GM11168 (cell line): ENCODE results near the gene DSC2.
"Not testable (repeated sequence)": the region's sequence is repeated elsewhere in the genome, so short reads cannot be mapped to it uniquely, and the experiment has no call there.

Source experiments
- in situ Hi-C: fragments of 300-500 bp; cut with MboI; formaldehyde crosslinking; loops from one replicate; pipeline ENCODE4 v1.12.0; 2022; ENCODE audit warnings: low sequenced_read_pairs; ENCODE audit not compliant: unreplicated experiment

DSC2 gene

GRCh38 chr18:31046916-31047315 is 55.3 kb downstream of the DSC2 start:
- in situ Hi-C loops = no loop called here

GRCh38 chr18:31045599-31045998 is 56.6 kb downstream of the DSC2 start:
- in situ Hi-C loops = no loop called here

GRCh38 chr18:31044926-31045325 is 57.3 kb downstream of the DSC2 start:
- in situ Hi-C loops = no loop called here

GRCh38 chr18:31043709-31044108 is 58.5 kb downstream of the DSC2 start:
- in situ Hi-C loops = no loop called here

- in situ Hi-C loops = no loop called here
Observed at GRCh38 chr18:31042406-31043181, 59.6 kb downstream of the DSC2 start, which contains the start of gene DSC3. DSC3 (minus strand) TSS chr18:31042742; CDS start chr18:31042660, 82 bp downstream.

GRCh38 chr18:31042084-31042405 is 60.2 kb downstream of the DSC2 start:
- in situ Hi-C loops = no loop called here

- in situ Hi-C loops = no loop called here
Observed at GRCh38 chr18:31041271-31042083, 60.7 kb downstream of the DSC2 start.

GRCh38 chr18:31040686-31041270 is 61.4 kb downstream of the DSC2 start:
- in situ Hi-C loops = no loop called here

- in situ Hi-C loops = no loop called here
Observed at GRCh38 chr18:31039426-31039825, 62.8 kb downstream of the DSC2 start.

- in situ Hi-C loops = not testable (repeated sequence)
Observed at GRCh38 chr18:31037686-31038085, 64.5 kb downstream of the DSC2 start.

- in situ Hi-C loops = no loop called here
Observed at GRCh38 chr18:31034541-31034940, 67.7 kb downstream of the DSC2 start.

- in situ Hi-C loops = no loop called here
Observed at GRCh38 chr18:31030574-31031278, 71.5 kb downstream of the DSC2 start.

- in situ Hi-C loops = no loop called here
Observed at GRCh38 chr18:31015715-31016434, 86.3 kb downstream of the DSC2 start.

GRCh38 chr18:31011455-31011854 is 90.8 kb downstream of the DSC2 start:
- in situ Hi-C loops = not testable (repeated sequence)

GRCh38 chr18:31010601-31011000 is 91.6 kb downstream of the DSC2 start:
- in situ Hi-C loops = no loop called here
